DOHH2 (cell line): ENCODE results near the gene PDE6B.

Experiments used
- EZH2phosphoT487 ChIP-seq: fragments of 200-600 bp; sonication (generic); IDR thresholded peaks from 2 replicates; pipeline ENCODE4 v1.6.1; 2017; ENCODE audit warnings: borderline replicate concordance, mild to moderate bottlenecking, antibody characterized with exemption, low read length, moderate library complexity, mixed read lengths
- TF ChIP-seq, protein P1 (sequence below): fragments of 200-600 bp; sonication (generic); IDR thresholded peaks from one replicate; pipeline ENCODE4 v1.5.1; 2014; ENCODE audit warnings: antibody characterized with exemption, mild to moderate bottlenecking, low read depth, low read length; ENCODE audit not compliant: poor library complexity, severe bottlenecking

DNA sequence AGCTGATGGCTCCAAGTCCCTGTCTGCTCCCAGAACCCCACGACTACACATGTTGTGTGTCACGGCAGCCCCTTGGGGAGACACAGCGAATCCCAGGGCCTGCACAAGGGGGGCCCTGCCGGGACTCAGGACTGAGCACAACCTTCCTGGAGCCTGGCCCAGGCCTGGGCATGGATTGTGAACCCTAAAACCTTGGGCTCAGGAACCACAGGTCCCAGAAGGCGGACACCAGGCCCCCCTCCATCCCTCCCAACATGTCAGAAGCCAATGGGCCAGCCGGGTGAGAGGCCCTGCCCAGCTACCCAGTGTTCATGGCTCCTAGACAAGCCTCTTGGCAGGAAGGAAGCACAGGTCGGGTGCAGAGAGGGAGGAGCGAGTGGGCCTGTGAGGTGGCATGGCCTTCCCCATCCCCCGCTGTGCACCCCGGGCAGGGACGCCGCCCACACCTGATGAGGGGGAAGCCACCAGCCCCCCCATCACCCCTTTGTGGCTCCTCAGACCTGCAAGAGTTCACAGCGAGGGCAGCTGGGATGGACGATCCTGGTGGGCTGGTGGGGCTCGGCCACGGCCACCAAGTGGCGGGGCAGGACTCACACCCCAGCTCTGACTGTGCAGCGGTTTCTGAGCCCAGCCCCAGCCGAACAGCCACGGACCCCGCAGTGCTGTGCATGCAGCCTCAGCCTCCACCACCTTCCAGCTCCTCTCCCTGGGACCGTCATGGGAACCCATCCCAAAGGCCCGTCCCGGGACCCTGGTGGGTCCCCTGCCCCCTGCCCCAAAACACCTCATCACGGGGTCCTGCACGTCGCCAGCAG lies 3.7 kb downstream of the PDE6B start:
- TF ChIP-seq, protein P1, sequence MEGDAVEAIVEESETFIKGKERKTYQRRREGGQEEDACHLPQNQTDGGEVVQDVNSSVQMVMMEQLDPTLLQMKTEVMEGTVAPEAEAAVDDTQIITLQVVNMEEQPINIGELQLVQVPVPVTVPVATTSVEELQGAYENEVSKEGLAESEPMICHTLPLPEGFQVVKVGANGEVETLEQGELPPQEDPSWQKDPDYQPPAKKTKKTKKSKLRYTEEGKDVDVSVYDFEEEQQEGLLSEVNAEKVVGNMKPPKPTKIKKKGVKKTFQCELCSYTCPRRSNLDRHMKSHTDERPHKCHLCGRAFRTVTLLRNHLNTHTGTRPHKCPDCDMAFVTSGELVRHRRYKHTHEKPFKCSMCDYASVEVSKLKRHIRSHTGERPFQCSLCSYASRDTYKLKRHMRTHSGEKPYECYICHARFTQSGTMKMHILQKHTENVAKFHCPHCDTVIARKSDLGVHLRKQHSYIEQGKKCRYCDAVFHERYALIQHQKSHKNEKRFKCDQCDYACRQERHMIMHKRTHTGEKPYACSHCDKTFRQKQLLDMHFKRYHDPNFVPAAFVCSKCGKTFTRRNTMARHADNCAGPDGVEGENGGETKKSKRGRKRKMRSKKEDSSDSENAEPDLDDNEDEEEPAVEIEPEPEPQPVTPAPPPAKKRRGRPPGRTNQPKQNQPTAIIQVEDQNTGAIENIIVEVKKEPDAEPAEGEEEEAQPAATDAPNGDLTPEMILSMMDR = no peak
- TF ChIP-seq EZH2phosphoT487 = no peak
